Kidney capillary endothelial cell (primary cell): ENCODE measurements around the gene RAB33B.
A peak's percentile ranks its signal among the peaks of the same experiment; 100 is the strongest.

Experiments used
- DNase-seq: peaks from one replicate; pipeline ENCODE4 v3.0.0-alpha.2; 2018; ENCODE audit warnings: low spot score

RAB33B gene

DNA sequence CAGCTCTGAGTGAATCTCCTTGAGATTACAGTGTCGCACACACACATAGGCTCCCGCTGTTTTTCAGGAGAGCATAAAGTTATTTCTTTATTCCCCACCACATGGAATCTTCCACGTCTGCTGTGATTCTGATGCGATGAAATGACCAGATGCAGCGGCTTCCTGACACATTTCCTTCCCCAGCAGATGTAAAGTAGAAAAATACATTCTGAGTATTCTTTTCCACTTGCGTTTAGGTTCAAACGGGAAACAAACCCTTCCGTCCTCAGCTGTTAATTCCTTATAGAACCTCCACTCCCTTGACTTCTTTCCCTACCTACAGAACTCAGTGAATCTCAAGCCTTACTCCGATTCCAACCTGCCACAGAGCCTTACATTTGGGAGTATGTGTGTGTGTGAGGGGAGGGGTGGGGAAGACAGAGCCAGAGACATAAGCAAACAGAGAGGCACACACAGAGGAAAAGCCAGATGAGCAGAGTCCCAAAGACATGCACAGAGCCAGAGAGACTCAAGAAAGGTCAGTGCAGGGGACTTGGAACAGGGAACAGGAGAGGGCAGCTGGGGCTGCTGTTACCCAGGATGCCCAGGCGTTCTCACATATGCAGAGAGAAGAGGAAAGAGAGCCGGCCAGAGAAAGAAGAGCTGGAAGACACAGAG, 54.8 kb downstream of the RAB33B start:
- DNase-seq: peak; percentile 77

- peak; percentile 49 for DNase-seq
These were observed 55.9 kb downstream of the RAB33B start for GRCh38 chr4:139509727-139510410.

DNA sequence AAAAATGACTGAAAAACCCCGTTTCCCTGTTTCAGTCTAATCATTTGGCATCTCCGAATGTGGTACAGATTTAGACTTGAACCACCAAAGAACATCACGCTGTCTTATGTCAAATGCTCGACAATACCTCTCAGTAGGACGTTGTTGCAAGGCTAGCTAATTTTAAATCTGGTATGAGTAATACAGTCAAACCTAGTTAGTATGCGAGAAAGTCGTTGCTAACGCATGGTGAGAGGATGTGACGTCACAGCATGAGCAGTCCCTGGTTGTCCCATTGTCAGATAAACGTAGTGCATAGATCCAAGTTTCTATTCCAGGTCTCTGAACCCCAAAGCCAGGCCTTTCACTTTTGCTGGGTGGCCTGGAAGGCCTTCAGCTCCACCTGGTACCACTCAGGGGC, 57.4 kb downstream of the RAB33B start:
- DNase-seq: peak; percentile 88

DNA sequence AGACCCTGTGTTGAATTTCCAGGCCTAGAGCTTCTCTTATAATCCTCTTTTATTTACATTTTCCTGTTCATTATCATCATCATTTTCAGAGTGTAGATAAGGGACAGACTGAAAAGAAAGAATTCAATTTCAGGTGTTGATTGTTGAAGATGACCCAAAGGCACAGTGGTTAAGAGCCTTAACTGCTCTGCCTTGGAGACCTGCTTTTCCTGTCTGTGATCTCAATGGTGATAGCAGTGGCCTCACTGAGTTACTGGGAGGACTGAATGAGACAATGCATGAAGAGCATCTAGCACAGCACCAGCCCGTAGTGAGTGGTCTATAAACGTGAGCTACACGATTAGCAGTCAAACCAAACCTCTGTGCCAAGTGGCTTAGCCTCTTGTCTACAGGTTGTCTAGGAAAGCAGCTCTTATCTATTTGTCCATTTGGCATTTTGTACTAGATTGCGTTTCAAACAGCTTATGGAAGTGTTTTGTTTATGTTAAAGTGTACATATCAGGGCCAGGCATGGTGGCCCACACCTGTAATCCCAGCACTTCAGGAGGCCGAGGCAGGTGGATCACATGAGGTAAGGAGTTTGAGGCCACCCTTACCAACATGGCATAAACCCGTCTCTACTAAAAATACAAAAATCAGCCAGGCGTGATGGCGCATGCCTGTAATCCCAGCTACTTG, 60.6 kb downstream of the RAB33B start:
- DNase-seq: no peak

GRCh38 chr4:139515531-139515958, 61.6 kb downstream of the RAB33B start:
- DNase-seq: no peak

GRCh38 chr4:139521754-139522401, 68.0 kb downstream of the RAB33B start:
- no peak for DNase-seq

DNA sequence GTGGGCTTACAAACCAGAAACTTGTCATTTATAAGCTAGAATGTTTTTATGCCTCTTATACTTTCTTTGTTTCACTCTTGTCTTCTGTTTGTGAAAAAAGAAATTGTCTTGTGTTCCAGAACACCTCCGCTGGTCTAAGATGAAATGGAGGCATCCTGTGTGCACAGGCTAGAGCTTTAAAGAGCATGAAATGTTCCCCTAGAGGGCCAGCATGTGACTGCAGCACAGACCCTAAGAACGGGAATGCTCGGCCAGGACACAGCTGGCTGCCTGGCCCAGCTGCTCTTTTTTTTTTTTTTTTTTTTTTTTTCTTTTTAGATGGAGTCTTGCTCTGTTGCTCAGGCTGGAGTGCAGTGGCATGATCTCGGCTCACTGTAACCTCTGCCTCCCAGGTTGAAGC, 68.5 kb downstream of the RAB33B start:
- no peak for DNase-seq

DNA sequence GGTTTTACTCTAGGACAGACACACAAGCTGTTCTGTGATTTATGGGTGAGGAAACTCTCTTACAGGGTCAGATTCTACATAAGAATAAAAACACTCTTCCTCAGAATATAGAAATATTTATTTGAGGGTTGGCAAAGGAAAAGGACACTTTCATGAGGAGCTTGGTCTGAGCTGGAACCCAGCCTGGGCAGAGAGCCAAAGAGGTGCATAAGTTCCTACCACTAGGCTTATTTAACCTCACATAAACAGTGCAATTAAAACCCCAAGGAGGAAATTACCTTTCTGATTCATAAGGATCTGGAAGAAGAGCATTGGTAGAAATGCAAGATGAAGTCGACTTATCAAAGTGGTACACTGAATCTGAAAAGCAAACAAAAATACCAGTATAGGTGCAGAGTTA, 69.2 kb downstream of the RAB33B start:
- DNase-seq: no peak

- DNase-seq: no peak
These were observed 70.2 kb downstream of the RAB33B start for GRCh38 chr4:139524062-139524631.

DNA sequence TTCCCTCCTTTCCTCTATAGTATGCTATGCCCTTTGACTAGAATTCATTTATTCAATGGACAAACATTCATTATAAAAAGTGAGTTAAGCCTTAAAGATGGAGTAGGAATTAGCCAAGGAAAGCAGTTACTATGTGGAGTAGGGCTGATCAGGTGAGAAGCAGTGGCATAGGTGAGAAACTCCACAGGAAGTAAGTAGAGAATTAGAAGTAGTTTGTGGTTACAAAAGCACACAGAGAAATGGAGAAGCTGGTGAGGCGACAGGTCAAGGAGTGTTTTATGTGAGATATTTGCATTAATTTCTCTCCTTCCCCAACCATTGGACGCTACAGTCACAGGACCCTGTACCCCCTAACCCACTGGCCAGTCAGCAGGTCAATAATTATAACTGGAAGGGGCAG, 71.5 kb downstream of the RAB33B start:
- no peak for DNase-seq
